Osteoblast (primary cell): ENCODE data around the gene ATXN10. TPM values are rescaled to one million over a fixed set of nuclear protein-coding genes. Genes with fewer than 3 reads are reported as not detected.
"Not testable (repeated sequence)": the region's sequence is repeated elsewhere in the genome, so short reads cannot be mapped to it uniquely, and the experiment has no call there.

Experiments used
- DNase-seq: peaks from one replicate; pipeline ENCODE4 v3.0.0; 2011; ENCODE audit warnings: low spot score, mixed read lengths; ENCODE audit not compliant: insufficient read length; ENCODE audit errors: missing footprints
- H2AFZ ChIP-seq: 2 replicates; pipeline ENCODE4 v1.6.0; 2011; ENCODE audit warnings: mild to moderate bottlenecking, low read length
- H3K27ac ChIP-seq: 2 replicates; pipeline ENCODE4 v1.5.1; 2011; ENCODE audit warnings: mild to moderate bottlenecking, low read depth, low read length, moderate library complexity
- H3K27me3 ChIP-seq: 2 replicates; pipeline ENCODE4 v1.6.0; 2012; ENCODE audit warnings: mild to moderate bottlenecking, control low read depth, inconsistent platforms, low read length, moderate library complexity; ENCODE audit not compliant: insufficient read depth
- H3K36me3 ChIP-seq: 2 replicates; pipeline ENCODE4 v1.5.1; 2011; ENCODE audit warnings: mild to moderate bottlenecking, low read length, control low read depth, moderate library complexity; ENCODE audit not compliant: insufficient read depth
- H3K4me1 ChIP-seq: 2 replicates; pipeline ENCODE4 v1.5.1; 2011; ENCODE audit warnings: mild to moderate bottlenecking, low read length, control low read depth, moderate library complexity; ENCODE audit not compliant: insufficient read depth
- H3K4me2 ChIP-seq: 2 replicates; pipeline ENCODE4 v1.6.0; 2011; ENCODE audit warnings: mild to moderate bottlenecking, low read length; ENCODE audit not compliant: insufficient read depth
- H3K4me3 ChIP-seq: fragments of 200-600 bp; sonication (generic); 3 replicates; pipeline ENCODE4 v1.5.1; 2012; ENCODE audit warnings: mild to moderate bottlenecking, low read length, inconsistent platforms; ENCODE audit not compliant: insufficient read depth
- H3K79me2 ChIP-seq: 2 replicates; pipeline ENCODE4 v1.6.0; 2012; ENCODE audit warnings: mild to moderate bottlenecking, low read length, control low read depth, inconsistent platforms; ENCODE audit not compliant: insufficient read depth
- H3K9me3 ChIP-seq: 2 replicates; pipeline ENCODE4 v1.5.1; 2011; ENCODE audit warnings: low read depth, low read length, control low read depth
- H4K20me1 ChIP-seq: 2 replicates; pipeline ENCODE4 v1.6.0; 2012; ENCODE audit warnings: mild to moderate bottlenecking, low read length, control low read depth; ENCODE audit not compliant: insufficient read depth
- total RNA-seq: library from RNA; depleted of rRNA; stranded (reverse); fragments of >200 nt; gene quantifications from 2 replicates; pipeline ENCODE4 v1.2.3, GENCODE V29; 2012
- TF ChIP-seq, protein P1 (sequence below): IDR thresholded peaks from 2 replicates; pipeline ENCODE4 v1.5.1; 2011; ENCODE audit warnings: mild to moderate bottlenecking, low read depth, low read length, moderate library complexity; ENCODE audit errors: extremely low read depth

Gene ATXN10
- total RNA-seq, 1 donor: 138 TPM

DNA sequence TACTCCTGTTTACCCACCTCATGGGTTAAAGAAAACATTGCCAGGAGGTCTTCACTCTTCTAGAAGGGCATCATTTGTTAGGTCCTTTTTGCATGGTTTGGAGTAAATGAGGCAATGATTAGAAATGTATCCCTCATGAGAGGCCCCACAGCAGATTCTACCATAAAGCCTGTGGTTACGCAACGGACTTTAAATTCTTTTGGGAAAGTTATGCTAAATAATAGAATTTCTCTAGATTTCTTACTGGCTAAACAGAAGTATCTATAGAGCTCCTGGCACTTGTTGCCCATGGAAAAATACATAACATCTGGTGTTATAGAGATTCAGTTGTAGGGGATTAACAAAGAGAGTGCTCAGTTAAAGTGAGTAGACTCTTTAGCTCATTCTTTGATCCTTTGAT is 15.1 kb upstream of the ATXN10 start:
- Histone ChIP-seq H3K27me3 (no peaks in the 10 kb centered on the region), H4K20me1 (no peaks in the 10 kb centered on the region), H3K4me1 (no peaks in the 10 kb centered on the region), H3K36me3 (no peaks in the 10 kb centered on the region), H3K4me2 (no peak overlapping the region), H3K4me3 (no peak overlapping the region), H2AFZ (no peak overlapping the region), H3K79me2 (no peaks in the 10 kb centered on the region), H3K9me3 (no peaks in the 10 kb centered on the region), H3K27ac (no peak overlapping the region)
- DNase-seq: no peak
- TF ChIP-seq, protein P1, sequence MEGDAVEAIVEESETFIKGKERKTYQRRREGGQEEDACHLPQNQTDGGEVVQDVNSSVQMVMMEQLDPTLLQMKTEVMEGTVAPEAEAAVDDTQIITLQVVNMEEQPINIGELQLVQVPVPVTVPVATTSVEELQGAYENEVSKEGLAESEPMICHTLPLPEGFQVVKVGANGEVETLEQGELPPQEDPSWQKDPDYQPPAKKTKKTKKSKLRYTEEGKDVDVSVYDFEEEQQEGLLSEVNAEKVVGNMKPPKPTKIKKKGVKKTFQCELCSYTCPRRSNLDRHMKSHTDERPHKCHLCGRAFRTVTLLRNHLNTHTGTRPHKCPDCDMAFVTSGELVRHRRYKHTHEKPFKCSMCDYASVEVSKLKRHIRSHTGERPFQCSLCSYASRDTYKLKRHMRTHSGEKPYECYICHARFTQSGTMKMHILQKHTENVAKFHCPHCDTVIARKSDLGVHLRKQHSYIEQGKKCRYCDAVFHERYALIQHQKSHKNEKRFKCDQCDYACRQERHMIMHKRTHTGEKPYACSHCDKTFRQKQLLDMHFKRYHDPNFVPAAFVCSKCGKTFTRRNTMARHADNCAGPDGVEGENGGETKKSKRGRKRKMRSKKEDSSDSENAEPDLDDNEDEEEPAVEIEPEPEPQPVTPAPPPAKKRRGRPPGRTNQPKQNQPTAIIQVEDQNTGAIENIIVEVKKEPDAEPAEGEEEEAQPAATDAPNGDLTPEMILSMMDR: no peak

GRCh38 chr22:45657701-45658100 is 13.9 kb upstream of the ATXN10 start:
- DNase-seq: no peak
- Histone ChIP-seq H3K79me2 (no peaks in the 10 kb centered on the region), H3K4me2 (no peak overlapping the region), H3K9me3 (no peaks in the 10 kb centered on the region), H3K27me3 (no peaks in the 10 kb centered on the region), H3K27ac (no peak overlapping the region), H3K4me3 (no peak overlapping the region), H4K20me1 (no peaks in the 10 kb centered on the region), H2AFZ (no peak overlapping the region), H3K36me3 (no peaks in the 10 kb centered on the region), H3K4me1 (no peaks in the 10 kb centered on the region)
- TF ChIP-seq, protein P1: no peak

- no peak overlapping the region for H3K4me2 ChIP-seq
- no peaks in the 10 kb centered on the region for H4K20me1 ChIP-seq
- no peaks in the 10 kb centered on the region for H3K4me1 ChIP-seq
- no peak overlapping the region for H3K27ac ChIP-seq
- H2AFZ ChIP-seq: no peak overlapping the region
- no peak overlapping the region for H3K4me3 ChIP-seq
- no peaks in the 10 kb centered on the region for H3K9me3 ChIP-seq
- no peaks in the 10 kb centered on the region for H3K79me2 ChIP-seq
- TF ChIP-seq, protein P1: no peak
- no peak for DNase-seq
- no peaks in the 10 kb centered on the region for H3K36me3 ChIP-seq
- no peaks in the 10 kb centered on the region for H3K27me3 ChIP-seq
These were observed 7.4 kb upstream of the ATXN10 start for GRCh38 chr22:45664136-45664646.

DNA sequence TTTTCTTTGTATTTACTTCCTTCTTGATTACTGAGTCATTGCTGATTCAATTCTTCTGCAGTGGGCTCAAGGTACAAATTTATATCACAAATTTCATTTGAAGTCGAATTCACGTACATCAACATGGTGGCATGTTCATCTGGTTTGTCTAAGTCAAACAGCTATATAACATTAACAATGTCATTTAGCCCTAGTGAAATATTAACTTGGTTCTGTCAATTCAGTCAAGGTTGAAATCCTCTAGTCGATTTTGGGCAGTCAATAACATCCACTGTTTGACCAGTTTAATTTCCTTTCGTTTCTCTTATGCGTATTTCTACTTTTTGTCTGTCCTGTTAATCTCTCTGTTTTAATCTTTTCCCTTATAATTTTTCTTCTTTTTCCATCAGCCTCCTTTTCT is 4.1 kb upstream of the ATXN10 start:
- H3K4me3 ChIP-seq: no peak overlapping the region
- TF ChIP-seq, protein P1: no peak
- H3K36me3 ChIP-seq: no peaks in the 10 kb centered on the region
- H3K27me3 ChIP-seq: no peaks in the 10 kb centered on the region
- H3K27ac ChIP-seq: no peak overlapping the region
- peaks cover 11% of the 10 kb centered on the region for H3K79me2 ChIP-seq
- no peak overlapping the region for H3K4me2 ChIP-seq
- H4K20me1 ChIP-seq: peaks cover 2% of the 10 kb centered on the region
- H3K4me1 ChIP-seq: peaks cover 4% of the 10 kb centered on the region
- H2AFZ ChIP-seq: no peak overlapping the region
- no peaks in the 10 kb centered on the region for H3K9me3 ChIP-seq
- no peak for DNase-seq

DNA sequence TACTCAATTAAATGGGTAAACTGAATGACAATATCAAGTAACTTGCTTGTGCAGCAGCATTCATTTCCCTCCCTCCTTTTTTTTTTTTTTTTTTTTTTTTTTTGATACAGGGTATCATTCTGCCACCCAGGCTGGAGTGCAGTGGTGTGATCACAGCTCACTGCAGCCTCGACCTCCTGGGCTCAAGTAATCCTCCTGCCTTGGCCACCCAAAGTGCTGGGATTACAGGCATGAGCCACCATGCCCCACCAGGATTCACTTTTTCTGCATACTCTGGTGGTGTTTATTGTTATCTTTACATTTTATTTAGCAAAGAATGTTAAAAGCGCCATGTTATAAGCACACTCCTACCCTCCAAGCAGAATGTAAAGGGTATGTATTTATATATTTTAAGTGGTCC is 1.3 kb upstream of the ATXN10 start:
- not testable (repeated sequence) for H2AFZ ChIP-seq, H3K27me3 ChIP-seq, H3K9me3 ChIP-seq, DNase-seq, H3K36me3 ChIP-seq, H3K27ac ChIP-seq, H3K4me2 ChIP-seq, H3K4me3 ChIP-seq
- H4K20me1 ChIP-seq: peaks cover 26% of the 10 kb centered on the region
- H3K79me2 ChIP-seq: peaks cover 40% of the 10 kb centered on the region
- H3K4me1 ChIP-seq: peaks cover 29% of the 10 kb centered on the region
